Inflammatory macrophage treated with lipopolysaccharide for 1 hour (primary cell): Measurements from ENCODE around the gene KCNK13.
"Not testable (repeated sequence)": the region's sequence is repeated elsewhere in the genome, so short reads cannot be mapped to it uniquely, and the experiment has no call there.

Source experiments
- DNase-seq, 2 donors: peaks; one replicate each; pipeline ENCODE4 v3.0.0-alpha.2; 2020 to 2022

Gene KCNK13

DNA sequence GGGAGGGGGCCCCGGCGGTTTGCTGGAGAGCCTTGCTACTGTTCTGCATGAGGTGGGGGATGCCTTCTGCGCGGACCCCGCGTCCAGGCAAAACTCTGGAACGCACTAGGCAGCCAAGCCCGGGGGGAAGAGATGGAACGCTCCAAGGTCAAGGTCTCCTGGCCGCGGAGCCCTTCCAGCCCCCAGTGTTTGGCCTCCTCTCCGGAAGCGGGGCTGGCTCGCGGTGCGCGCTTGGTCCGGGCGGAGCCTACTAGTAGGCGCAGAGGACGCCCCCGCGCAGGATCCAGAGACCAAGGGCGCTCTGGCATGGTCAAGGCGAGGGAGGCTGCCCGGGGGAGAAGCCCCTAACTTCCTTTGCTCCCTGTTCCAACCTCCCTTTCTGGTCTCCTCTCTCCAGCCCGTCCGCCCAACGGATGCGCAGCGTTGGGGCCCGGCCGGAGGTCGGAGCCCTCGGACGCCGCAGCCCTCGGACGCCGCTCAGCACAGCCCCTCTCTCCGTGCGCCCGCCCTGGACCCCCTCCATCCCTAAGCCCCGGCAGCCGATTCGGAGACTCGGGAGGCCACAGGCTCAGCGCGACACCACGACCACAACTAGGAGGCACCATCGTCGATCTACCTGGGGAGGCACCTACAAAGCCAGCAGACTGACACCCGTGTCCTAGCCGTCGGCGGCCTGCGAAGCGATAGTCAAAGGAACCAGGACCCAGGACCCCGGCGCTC lies 669 bp upstream of the KCNK13 start:
- peak in 1 of 2 donors; percentile 17 for DNase-seq

DNA sequence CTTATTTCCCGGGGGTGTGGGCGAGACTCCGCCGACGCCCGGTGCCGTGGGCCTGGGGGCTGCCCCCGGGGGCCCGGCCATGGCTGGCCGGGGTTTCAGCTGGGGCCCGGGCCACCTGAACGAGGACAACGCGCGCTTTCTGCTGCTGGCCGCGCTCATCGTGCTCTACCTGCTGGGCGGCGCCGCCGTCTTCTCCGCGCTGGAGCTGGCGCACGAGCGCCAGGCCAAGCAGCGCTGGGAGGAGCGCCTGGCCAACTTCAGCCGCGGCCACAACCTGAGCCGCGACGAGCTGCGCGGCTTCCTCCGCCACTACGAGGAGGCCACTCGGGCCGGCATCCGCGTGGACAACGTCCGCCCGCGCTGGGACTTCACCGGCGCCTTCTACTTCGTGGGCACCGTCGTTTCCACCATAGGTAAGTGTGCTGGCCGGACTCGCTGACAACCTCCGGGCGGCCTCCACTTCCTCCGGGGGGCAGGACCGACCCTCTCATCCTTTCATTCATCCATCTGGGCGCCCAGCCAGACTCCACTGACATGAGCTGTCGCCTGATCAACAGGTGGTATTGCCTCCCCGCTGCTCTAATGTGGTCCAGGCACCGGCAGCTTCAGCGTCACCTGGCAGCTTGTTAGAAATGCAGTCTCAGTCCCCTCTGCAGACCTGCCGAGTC lies 467 bp downstream of the KCNK13 start:
- DNase-seq = no peak

DNA sequence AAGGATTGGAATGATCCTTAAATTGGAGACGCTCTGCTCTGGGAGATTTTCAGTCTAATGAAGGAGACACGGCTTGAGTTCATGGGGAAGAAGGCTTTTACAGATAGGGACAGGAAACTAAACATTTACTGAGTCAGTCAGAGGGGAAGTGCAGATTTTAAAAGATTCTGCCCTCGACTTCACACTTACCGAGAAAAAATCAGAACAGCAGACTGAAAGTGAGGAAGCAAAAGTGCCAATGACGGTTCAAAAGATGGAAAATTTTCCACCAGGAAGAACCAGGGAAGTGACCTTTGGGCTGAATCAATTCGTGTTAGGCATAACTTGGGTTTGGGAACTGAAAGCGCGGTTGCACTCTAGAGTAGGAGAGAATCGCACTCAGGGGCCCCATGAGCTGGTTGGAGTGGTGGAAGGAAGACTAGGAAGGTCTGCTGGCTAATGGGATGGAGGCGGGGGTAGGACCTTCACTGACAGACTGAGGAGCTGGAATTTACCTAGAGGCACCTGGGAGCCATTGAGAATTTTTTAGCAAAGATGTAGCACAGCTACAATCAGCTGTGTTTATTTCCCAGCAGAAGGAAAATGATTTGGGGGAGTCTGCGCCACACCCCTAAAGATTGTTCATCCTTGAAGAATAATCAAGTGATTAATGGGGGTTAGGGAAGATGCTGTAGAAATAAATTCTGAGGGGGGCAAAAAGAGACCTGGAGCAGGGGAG lies 1.2 kb downstream of the KCNK13 start:
- peak; percentile 40 to 41 for DNase-seq

DNA sequence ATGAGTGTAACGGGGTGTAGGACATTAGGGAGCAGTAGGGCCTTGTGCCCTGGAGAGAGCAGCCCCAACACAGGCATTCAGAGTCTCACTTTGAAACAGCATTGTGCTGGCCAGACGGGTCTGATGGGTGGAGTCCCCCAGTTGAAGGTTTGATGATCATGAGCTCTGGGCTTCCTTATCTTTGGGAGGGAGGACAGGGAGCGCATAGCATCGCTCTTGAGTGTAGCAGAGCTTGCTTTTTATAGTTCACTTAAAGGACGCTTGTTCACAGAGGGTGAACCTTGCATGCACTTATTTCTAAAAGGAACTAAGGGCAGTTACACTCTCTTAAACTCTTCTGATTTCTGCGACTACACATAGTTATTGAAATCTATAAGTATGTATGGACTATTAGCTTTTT lies 10.6 kb downstream of the KCNK13 start:
- DNase-seq = no peak

DNA sequence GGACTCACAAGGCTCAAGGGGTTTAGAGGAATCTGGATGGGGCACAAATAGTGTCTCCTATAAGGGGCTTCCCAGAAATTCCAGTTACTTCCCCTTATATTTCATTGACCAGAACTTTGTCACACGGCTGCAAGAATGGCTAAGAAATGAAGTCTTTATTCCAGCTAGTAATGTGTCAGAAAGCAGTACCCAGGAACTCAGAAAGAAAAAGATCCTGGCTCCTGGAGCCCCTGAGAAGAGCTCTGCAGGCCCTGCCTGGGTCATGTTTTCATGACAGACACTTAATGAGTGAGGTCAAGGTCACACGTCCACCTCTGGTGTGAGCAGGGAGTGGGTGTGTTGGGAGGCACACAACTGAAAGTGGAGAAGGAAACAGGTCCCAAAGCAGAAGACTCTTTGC lies 17.8 kb downstream of the KCNK13 start:
- DNase-seq = peak in 1 of 2 donors; percentile 55

DNA sequence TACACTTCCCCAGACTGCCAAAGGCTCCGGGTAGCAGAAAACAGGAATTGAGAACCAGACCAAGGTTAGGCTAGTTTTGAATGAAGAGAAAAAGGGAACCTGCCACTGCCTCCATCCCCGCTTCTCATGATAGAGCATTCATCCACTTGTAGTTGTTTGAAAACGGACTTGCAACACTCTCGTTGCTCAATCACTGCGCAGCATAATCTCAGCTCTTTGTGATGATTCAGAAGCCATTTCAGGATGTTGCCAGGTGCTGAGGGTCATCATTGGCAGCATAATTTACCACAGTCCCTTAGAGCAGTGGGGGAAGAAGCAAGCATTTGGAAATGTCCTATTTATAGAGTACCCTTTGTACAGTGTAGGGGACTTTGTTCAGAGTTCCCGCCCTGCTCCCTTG lies 25.6 kb downstream of the KCNK13 start:
- DNase-seq = peak; percentile 95 to 98

DNA sequence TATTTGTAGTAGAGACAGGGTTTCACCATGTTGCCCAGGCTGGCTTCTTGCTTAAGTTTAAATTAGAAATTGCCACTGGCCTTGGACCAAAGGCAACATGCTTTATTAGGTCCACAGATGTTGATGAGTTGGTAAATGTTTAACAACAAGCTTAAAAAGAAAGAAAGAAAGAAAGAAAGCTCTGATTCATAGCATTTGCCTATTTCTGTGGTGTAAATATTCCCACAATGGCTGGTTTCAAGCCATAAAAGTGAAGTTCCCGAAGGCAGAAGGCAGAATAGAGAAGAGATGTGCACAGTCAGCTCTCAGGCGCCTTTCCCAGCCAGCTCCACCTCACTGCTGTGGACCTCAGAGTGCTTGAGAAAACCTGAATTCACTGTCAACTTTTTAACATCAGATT lies 26.4 kb downstream of the KCNK13 start:
- peak in 1 of 2 donors; percentile 5 for DNase-seq

DNA sequence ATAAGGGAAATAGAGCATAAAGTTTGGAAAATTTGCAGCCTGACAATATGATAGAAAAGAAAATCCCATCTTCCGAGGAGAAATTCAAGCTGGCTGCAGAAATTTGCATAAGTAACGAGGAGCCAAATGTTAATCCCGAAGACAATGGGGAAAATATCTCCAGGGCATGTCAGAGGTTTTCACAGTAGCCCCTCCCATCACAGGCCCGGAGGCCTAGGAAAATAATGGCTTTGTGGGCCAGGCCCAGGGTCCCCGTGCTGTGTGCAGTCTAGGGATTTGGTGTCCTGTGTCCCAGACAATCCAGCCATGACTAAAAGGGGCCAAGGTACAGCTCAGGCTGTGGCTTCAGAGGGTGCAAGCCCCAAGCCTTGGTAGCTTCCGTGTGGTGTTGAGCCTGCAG lies 27.7 kb downstream of the KCNK13 start:
- DNase-seq = not testable (repeated sequence)

DNA sequence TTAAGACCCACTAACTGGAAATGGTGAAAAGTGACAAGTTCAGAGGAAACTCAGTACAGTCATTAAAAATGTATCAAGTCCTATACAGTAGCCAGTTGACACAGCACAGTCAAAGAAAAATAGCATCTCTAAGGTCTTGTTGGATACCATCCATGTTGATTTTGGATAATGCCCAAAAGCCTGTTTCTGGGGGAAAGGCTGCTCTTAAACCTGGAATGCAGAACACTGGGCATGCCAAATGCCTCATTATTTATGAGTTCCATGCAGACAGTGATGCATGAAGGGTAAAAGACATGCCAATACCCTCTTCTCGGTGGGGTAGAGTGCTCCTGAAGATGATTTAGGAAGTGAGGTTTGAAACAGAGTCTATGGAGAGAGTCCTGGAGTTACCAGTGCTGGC lies 29.6 kb downstream of the KCNK13 start:
- no peak for DNase-seq

DNA sequence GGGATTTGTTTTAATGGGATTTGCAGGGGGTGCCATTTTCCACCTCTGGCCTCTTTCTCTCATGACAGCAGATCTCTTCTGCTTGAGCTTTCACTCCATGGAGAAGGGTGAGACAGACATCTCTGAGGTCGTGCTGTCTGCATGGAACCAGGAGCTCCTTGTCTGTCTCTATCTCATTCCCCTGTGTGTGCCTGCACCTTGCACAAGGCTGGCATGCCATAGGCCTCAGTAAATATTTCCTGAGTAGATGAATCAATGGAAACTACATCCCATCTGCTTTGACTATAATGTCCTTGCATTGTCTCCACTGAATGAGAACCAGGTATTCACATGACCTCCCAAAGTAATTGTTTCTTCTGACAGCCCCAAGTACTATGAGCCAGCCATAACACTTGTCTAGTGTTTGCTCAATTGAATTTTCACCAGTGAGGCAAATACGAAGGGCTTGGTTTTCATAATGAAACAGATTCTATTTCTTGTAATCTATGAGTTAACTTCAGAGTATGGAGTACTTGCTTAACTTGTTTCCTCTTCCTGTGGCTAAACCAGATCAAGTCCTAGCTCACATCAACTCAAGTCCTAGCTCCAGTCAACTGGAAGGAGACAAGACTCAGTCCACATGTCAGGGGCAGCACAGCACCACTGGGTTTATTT lies 32.3 kb downstream of the KCNK13 start:
- DNase-seq = peak; percentile 56 to 74

DNA sequence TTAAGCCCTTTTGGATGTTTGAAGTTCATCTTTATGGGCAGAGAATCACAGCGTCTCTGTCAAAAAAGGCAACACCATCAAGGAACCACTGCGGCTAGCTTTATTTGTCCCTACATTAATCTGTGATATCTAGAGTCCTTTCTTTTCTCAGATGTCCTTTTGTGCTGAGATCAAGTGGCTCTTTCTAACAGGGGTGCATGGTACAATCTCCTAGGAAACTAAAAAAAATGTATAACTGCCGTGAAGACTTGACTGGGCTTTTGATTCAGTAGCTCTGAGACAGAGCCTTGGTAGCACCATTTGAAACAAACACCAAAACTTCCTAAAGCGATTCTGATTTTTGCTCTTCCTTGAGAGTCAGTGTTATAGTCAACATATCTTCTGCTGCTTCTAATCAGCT lies 33.3 kb downstream of the KCNK13 start:
- no peak for DNase-seq

DNA sequence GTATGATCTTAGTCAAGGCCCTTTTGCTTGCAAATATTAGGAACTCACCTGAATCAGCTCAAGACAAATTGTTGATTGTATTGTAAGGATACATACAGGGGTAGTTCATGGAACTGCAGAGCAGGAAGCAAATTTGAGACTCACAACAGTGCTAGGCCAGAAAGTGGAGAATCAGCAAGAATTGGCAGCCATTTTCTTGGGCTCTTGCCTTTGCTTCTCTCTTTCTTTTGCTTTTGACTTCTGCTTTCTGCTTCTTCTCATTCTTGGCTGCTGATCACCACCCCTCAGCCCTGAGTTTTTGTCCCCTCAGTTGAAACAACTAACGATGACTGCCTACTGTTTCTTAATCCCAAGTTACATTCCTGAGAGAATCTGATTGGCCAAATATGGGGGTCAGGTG lies 34.8 kb downstream of the KCNK13 start:
- DNase-seq = no peak

DNA sequence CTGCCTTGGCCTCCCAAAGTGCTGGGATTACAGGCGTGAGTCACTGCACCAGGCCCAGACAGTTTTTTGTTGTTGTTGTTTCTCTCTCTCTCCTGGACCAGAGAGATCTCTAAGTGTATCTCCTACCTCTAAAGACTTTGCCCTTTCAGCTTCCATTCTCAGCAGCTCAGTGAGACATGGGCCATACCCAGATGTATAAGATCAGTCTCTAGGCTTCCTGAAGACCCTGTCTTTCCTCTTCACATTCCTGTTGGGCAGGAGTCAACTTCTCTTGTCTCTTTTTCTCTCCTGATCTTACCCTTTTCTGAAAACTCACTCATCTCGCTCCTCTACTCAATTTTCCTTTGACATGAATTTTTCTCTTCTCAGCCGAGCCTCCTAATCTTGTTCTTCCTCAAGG lies 42.0 kb downstream of the KCNK13 start:
- DNase-seq = no peak

DNA sequence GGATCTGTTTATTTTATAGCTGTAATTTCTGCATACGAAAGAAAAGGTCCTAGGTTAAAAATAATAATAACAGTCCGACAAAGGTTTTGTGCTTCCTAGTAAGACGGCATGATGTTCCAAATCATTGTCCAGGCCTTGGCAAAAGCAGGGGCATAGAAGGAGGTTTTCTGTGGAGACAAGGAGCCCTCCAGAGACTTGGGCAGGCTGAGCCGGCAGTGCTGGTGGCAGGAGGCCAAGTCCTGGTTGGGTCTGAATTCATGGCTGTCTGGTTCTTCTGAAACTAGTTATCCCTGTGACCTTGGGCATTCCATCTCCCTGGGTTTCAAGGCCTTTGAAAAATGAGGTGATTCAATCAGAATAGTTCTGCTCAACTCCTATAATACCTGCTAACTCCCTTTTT lies 44.0 kb downstream of the KCNK13 start:
- DNase-seq = no peak

DNA sequence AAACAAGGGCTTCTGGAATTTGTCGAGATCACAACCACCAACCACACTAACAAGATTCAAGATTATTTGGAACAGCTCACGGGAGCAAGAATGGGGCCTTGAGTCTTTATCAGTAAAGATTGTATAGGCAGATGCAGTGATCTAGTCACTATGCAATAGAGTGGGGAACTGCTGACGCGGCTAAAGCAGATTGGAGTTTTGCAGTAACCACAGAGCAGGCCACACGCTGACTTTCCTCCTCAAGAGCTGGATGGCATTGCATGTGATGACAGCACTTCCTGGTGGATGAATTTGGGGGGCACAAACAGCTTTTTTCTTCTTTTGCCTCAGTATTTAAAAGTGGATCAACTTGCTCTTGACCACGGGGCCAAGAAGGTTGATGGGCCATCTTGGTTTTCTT lies 46.0 kb downstream of the KCNK13 start:
- no peak for DNase-seq

DNA sequence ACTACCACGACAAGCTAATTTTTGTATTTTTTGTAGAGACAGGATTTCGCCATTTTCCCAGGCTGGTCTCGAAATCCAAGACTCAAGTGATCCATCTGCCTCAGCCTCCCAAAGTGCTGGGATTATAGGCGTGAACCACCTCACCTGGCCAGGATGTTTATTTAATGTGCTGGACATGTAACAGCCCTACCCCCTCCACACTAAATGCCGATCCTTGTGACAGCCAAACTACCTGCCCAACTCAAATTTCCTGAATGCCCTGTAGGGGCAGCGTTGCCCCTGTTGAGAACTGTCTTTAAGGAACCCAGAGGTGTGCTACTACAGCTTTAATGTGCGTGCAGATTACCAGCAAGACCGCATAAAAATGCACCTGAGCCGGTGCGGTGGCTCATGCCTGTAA lies 48.1 kb downstream of the KCNK13 start:
- DNase-seq = no peak

DNA sequence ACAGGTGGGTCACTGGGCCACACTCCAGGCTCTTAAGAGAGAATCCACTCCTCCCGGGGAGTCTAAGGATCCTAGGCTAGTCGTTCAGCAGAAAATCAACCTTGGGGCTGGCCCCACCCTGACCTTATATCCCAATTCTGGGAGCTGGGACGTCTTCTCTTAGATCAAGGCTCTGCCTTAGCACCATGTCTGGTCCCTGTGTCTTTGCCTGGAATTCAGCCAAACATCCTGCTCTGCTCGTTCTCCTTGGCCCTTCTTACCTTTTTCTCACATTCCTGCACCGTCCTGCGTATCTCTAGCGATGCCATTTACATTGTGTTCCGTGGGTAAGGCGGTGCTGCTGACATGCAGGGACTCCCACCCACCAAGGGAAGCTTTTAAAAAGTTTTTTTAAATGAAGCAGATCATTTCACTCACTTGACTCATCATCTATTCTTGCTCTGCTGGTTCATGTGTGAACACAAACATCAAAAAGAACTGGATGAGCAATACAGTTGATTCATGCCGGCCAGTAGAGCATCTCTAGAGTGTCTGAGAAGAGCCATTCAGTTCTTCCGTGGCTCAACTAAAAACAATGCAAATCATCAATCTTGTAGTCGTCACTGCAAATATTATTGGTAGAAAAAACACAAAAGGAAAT lies 50.2 kb downstream of the KCNK13 start:
- no peak for DNase-seq

DNA sequence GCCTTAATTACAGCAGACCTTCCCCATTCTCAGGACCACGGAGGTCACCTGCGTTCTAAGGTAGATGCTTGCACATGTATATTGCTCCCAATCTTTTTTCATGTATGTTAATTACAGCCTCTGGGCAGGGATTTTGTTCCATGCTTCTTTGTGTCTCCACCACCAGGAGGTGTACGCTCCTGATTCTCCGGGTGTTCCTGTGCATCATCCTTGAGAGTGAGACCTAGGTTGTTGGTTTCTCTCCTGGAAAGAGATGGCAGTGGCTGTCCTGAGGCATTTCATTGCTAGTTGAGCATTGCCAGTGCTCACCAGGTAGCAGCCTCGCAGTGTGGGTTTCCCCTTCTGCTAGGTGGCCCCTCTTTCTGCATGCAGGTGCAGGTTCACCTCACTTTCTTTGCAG lies 52.8 kb downstream of the KCNK13 start:
- DNase-seq = no peak

DNA sequence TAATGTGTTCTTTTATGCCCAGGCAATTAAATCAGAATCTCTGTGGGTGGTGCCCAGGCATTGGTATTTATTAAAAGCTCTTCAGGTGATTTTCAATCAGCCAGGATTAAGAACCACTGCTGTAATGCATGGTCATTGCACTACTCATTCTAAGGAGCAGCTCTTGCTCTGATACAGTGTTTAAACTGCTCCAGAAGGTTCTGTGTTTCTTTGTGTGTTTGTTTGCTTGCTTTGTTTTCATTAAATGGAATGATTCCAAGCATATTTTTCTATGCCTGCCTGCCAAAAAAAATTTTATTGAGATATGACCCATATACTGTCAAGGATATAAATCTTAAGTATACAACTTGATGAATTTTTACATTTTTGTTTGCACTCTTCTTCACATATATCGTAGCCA lies 54.0 kb downstream of the KCNK13 start:
- no peak for DNase-seq

DNA sequence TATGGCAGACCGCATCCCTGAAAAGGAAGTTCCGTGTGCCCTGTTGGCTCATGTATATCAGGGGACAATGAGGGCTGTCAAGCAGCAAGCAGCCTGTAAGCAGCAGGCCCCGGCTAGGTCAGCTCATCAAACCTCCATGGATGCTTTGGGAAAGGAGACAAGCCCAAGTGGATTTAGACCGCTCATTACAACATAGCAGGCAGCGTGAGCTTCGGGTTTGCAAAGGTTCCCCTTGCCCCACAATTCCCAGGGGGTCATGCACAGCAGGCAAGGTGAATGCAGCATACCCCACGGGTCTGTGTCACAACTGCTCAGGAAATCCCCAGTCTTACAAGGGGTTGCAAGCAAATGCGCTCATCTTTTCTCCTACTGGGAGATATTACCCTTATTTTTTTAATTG lies 54.6 kb downstream of the KCNK13 start:
- no peak for DNase-seq

DNA sequence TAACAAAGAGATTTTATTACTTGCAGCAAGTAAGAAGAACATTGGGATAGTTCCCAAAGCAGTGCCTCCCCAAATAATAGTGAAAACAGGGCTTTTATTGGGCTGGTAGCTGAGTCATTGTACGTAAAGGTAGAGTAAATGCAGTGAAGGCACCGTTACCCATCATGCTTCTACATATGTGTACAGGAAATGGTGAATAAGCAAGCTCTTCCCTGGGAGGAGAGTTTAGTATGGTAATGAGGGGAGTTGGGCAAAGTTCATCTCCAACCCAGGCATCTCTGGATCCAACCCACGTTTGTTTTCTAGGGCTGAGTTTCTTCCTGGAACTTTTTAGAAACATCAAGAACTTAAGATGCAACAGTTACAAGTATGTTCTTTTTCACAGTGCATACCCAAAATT lies 56.2 kb downstream of the KCNK13 start:
- no peak for DNase-seq

DNA sequence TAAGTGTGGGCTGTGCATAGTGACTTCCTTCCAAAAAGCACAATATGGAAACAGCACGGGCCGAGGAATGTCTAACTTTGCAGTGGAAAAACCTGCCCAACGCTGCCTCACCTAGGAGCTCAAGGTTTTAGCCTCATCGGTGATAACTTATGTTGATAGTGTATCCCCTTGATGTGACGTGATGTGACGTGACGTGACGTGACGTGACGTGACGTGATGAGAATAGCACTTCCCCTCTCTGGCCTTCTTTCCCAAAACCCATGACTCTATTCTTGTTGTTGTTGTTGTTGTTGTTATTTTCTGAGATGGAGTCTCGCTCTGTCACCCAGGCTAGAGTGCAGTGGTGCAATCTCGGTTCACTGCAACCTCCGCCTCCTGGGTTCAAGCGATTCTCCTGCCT lies 64.5 kb downstream of the KCNK13 start:
- no peak for DNase-seq
